Lower lobe of right lung (tissue), 2 donors: ENCODE data around the gene SNTG2. TPM values are rescaled to one million over a fixed set of nuclear protein-coding genes. Genes with fewer than 3 reads are reported as not detected.

Experiments used
- ATAC-seq, 2 donors: fragments of 200-7000 bp; cut with Tn5 transposase; one replicate each; pipeline ENCODE4 v1.9.1; 2020 to 2022; ENCODE audit warnings: mild to moderate bottlenecking in 2 of 2, moderate library complexity in 2 of 2
- DNase-seq: peaks from one replicate; pipeline ENCODE4 v3.0.0-alpha.2; 2020
- H3K27ac ChIP-seq: fragments of 200-600 bp; one replicate; pipeline ENCODE4 v1.8.0; 2022
- H3K27me3 ChIP-seq: fragments of 200-600 bp; one replicate; pipeline ENCODE4 v1.8.0; 2022; ENCODE audit warnings: low read depth
- H3K36me3 ChIP-seq: fragments of 200-600 bp; one replicate; pipeline ENCODE4 v1.8.0; 2022; ENCODE audit warnings: mild to moderate bottlenecking
- H3K4me1 ChIP-seq: fragments of 200-600 bp; one replicate; pipeline ENCODE4 v1.8.0; 2022
- H3K4me3 ChIP-seq: fragments of 200-600 bp; one replicate; pipeline ENCODE4 v1.8.0; 2022; ENCODE audit warnings: mild to moderate bottlenecking
- H3K9me3 ChIP-seq: fragments of 200-600 bp; one replicate; pipeline ENCODE4 v1.8.0; 2022
- intact Hi-C: fragments of 100-400 bp; cut with DNase I; formaldehyde crosslinking; loops from one replicate; pipeline ENCODE4 v1.11.0; 2022
- total RNA-seq: library from RNA; stranded (reverse); fragmentation: NEBNext Ultra II Directional; extraction: Animal tissue kit (Norgen Biotek cat#: 25700); gene quantifications from one replicate; pipeline ENCODE4 v1.2.1, GENCODE V29; 2021
- TF ChIP-seq, protein P1 (sequence below): fragments of 200-600 bp; IDR thresholded peaks from one replicate; pipeline ENCODE4 v1.8.0; 2022; ENCODE audit warnings: antibody characterized with exemption, mild to moderate bottlenecking
- donor health status: DM: no; HTN: yes; CAD: no; lungs with severe emphysema.

The SNTG2 gene
- total RNA-seq, 1 donor from 2014 or later = 1.4 TPM

DNA sequence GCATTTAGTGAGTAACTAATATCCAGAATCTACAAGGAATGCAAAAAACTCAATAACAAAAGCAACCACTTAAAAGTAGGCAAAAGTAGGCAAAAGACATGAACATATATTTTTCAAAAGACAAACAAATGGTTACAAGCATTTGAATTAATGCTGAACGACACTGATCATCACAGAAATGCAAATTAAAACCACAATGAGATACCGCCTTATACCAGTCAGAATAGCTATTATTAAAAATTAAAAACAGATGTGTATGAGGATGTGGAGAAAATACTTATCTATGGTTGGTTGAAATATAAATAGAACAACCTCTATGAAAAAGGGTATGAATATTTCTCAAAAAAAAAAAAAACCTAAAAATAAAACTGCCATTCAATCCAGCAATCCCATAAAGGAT, 51.7 kb downstream of the SNTG2 start:
- Histone ChIP-seq H3K27me3 (no peaks in the 10 kb centered on the region), H3K4me3 (no peak overlapping the region), H3K4me1 (no peaks in the 10 kb centered on the region), H3K27ac (no peak overlapping the region), H3K36me3 (no peaks in the 10 kb centered on the region), H3K9me3 (no peaks in the 10 kb centered on the region)
- no peak for DNase-seq
- TF ChIP-seq, protein P1, sequence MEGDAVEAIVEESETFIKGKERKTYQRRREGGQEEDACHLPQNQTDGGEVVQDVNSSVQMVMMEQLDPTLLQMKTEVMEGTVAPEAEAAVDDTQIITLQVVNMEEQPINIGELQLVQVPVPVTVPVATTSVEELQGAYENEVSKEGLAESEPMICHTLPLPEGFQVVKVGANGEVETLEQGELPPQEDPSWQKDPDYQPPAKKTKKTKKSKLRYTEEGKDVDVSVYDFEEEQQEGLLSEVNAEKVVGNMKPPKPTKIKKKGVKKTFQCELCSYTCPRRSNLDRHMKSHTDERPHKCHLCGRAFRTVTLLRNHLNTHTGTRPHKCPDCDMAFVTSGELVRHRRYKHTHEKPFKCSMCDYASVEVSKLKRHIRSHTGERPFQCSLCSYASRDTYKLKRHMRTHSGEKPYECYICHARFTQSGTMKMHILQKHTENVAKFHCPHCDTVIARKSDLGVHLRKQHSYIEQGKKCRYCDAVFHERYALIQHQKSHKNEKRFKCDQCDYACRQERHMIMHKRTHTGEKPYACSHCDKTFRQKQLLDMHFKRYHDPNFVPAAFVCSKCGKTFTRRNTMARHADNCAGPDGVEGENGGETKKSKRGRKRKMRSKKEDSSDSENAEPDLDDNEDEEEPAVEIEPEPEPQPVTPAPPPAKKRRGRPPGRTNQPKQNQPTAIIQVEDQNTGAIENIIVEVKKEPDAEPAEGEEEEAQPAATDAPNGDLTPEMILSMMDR = no peak
- ATAC-seq = no peak
- intact Hi-C loops = no loop called here

DNA sequence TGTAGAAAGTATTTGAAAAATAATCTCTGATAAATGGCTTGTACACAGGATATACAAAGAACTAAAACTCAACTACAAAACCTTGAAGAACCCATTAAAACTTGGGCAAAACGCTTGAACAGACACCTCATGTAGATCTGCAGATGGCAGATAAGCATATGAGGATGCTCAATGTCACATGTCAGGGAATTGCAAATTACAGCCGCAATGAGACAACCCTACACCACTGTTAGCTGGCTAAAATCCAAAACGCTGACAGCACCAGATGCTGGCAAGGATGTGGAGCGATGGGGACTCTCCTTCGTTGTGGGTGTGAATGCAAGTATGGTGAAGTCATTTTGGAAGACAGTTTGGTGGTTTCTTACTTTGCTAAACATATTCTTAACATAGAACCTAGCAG, 53.7 kb downstream of the SNTG2 start:
- TF ChIP-seq, protein P1 = no peak

DNA sequence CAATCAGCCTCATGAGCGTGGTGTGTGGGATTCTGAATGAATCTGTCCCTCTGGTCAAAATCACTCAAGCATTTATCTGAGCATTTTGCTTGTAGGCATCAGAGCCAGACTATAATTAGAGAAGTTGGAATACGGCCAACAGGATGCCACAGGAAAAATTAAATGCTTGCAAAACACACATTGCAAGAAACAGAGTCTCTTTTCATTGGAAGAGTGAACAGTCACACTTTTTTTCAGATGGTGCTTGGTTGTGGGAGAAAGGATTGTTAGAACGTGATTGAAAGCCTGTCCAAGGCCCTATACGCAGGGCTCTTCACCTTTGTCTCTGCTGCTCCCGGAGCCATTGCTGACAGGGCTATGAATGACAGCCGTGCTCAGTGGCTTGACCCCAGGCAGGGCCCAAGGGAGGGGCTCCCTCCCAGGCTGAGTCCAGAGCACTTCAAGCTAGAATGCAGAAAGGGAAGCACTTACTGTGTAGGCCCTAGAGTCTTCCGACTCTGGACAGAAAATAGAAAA, 59.8 kb downstream of the SNTG2 start:
- TF ChIP-seq, protein P1 = no peak
- no peaks in the 10 kb centered on the region for H3K36me3 ChIP-seq
- no peak for ATAC-seq
- no peak overlapping the region for H3K4me3 ChIP-seq
- no peaks in the 10 kb centered on the region for H3K9me3 ChIP-seq
- H3K27me3 ChIP-seq = no peaks in the 10 kb centered on the region
- no peak overlapping the region for H3K27ac ChIP-seq
- H3K4me1 ChIP-seq = peaks cover 7% of the 10 kb centered on the region
- intact Hi-C loops = no loop called here
- DNase-seq = no peak

More for the DNA sequence above, 53.7 kb downstream of the SNTG2 start:
- H3K27me3 ChIP-seq = no peaks in the 10 kb centered on the region
- no peak overlapping the region for H3K4me3 ChIP-seq
- no peak for DNase-seq
- no peak overlapping the region for H3K27ac ChIP-seq
- H3K36me3 ChIP-seq = no peaks in the 10 kb centered on the region
- ATAC-seq = no peak
- no peaks in the 10 kb centered on the region for H3K4me1 ChIP-seq
- no peaks in the 10 kb centered on the region for H3K9me3 ChIP-seq
- intact Hi-C loops = no loop called here

DNA sequence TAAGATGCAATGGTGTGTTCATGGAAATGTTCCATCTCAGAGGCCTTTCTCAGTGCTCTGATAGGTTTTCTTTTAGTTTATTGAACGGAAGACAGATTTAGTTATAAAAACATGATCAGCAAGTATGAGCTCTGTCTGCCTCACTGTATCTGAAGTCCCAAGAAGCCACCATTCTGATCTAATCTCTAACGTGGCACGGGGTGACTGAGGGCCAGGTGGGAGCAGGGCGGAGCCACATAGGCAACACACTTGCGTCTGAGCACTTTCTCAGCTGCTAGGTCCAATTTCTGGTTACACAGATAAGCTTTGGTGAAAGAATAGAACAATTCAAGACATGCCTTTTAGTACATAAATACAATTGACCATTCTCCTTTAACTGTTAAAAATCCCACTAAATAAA, 60.4 kb downstream of the SNTG2 start:
- Histone ChIP-seq H3K4me1 (peaks cover 7% of the 10 kb centered on the region), H3K9me3 (no peaks in the 10 kb centered on the region), H3K27ac (no peak overlapping the region), H3K27me3 (no peaks in the 10 kb centered on the region), H3K4me3 (no peak overlapping the region), H3K36me3 (no peaks in the 10 kb centered on the region)
- intact Hi-C loops = no loop called here
- ATAC-seq (no peak), DNase-seq (no peak)
- TF ChIP-seq, protein P1 = no peak

DNA sequence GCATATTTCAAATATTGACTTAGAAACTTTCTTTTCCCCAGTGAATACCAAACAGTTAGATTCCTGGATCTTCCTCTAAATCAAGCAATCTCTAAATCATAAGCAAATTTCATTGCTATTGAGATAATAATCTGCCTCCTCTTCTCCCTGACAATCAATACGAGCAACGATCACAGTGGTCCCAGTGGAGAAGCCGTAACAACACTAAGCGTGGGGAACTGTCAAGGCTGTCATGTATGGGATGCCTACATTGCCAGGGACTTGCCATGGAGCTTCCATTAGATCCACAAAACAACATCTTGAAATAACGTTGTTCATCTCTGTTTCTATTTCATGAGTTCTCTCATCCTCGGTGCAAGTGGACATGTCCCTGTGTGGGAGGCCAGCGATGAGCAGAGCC, 61.3 kb downstream of the SNTG2 start:
- intact Hi-C loops = no loop called here
- Histone ChIP-seq H3K4me1 (peaks cover 7% of the 10 kb centered on the region), H3K27ac (no peak overlapping the region), H3K4me3 (no peak overlapping the region), H3K27me3 (no peaks in the 10 kb centered on the region), H3K9me3 (no peaks in the 10 kb centered on the region), H3K36me3 (no peaks in the 10 kb centered on the region)
- TF ChIP-seq, protein P1 = no peak
- DNase-seq (no peak), ATAC-seq (no peak)

DNA sequence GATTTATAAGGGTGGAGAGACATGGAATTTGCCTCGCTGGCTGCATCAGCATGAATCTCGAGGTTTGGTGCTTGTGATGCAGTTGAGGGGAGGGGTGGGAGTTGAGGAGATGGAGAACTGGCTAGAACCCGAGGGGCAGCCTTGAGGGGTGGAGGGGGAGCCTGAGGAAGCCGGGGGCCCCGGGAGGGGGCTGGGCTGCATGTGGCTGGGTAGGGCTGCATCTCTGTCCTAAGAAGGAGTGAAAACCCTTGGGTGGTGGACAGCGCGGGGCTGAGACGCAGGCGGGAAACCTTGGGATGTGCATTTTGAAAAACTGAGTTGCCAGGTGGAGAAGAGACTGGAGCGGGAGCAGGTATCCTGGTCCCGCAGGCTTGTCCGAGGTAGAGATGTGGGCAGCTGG, 64.2 kb downstream of the SNTG2 start:
- no peak overlapping the region for H3K4me3 ChIP-seq

More for the DNA sequence above, 64.2 kb downstream of the SNTG2 start:
- Histone ChIP-seq H3K9me3 (no peaks in the 10 kb centered on the region), H3K27me3 (no peaks in the 10 kb centered on the region), H3K36me3 (no peaks in the 10 kb centered on the region), H3K27ac (no peak overlapping the region), H3K4me1 (peaks cover 7% of the 10 kb centered on the region)
- ATAC-seq (no peak), DNase-seq (no peak)
- TF ChIP-seq, protein P1 = no peak
- intact Hi-C loops = no loop called here
